ENCODE results near the gene IGFBP7. TPM values are rescaled to one million over a fixed set of nuclear protein-coding genes. Genes with fewer than 3 reads are reported as not detected.
"Not testable (repeated sequence)": the region's sequence is repeated elsewhere in the genome, so short reads cannot be mapped to it uniquely, and the experiment has no call there.

Gene IGFBP7
- total RNA-seq, 2 donors from 2014 or later: not detected

DNA sequence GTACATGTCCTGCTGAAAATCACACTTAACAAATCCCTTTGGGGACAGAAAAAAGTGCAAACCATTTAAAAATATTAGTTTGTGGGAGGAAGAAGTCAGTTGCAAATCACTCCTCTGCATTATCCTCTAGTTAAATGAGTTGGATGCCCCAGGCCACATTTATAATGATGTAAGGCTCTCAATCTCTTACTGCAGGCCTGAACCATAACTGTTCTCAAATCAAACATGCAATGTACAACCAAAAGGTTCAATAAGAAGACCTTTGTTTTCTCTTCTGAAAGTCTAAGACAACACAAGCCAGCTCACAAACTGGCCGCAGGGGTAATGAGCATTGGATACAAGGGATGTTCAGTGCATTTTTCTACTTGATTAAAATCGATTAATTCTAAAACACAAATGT lies 39.7 kb downstream of the IGFBP7 start:
- Mint-ChIP-seq H3K27ac (no peak overlapping the region), H3K9me3 (no peaks in the 10 kb centered on the region), H3K4me1 (ENCODE audit: low read depth) (no peaks in the 10 kb centered on the region), H3K4me3 (no peak overlapping the region), H3K36me3 (ENCODE audit: insufficient read depth in 2 of 2) (no peaks in the 10 kb centered on the region), H3K27me3 (ENCODE audit: low read depth) (peaks cover 7% of the 10 kb centered on the region)
- ATAC-seq (replicated peaks in 1 of 2): no peak
- no peak for DNase-seq

DNA sequence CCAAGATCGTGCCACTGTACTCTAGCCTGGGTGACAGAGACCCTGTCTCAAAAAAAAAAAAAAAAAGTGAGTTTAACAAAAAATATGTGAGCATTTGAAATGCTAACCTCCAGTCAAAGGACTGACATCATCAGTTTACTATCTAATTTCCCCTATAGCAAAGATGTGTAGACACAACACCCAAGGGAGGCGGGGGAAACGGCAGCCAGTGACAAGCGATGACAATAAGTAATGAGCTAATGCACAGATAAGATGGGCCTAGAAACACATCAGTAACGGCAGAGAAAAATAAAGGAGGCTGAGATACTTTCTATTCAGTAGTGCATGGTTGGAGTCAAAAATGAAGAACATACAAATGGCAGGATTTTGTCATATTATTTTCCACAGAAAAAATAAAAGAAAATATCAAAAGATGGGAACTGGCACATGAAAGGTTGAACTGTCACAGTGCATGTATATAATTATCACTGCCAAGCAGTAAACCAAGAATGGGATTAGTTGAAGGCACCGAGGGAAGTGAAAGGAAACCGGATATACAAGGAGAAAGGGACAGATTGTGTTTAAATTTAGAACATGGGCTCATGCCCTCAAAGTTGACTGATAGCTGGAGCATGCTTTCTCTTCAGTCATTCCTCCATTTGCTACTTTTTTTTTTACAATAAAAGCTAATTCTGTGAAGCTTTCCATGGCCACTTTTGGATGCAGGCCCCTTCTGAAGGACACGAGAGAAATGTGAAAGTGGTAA lies 41.8 kb downstream of the IGFBP7 start:
- no peaks in the 10 kb centered on the region for H3K9me3 Mint-ChIP-seq
- H3K36me3 Mint-ChIP-seq (ENCODE audit: insufficient read depth in 2 of 2): no peaks in the 10 kb centered on the region
- H3K4me1 Mint-ChIP-seq (ENCODE audit: low read depth): no peaks in the 10 kb centered on the region
- no peaks in the 10 kb centered on the region for H3K27me3 Mint-ChIP-seq (ENCODE audit: low read depth)
- no peak for ATAC-seq (replicated peaks in 1 of 2)
- H3K27ac Mint-ChIP-seq: no peak overlapping the region
- H3K4me3 Mint-ChIP-seq: no peak overlapping the region
- DNase-seq: no peak

DNA sequence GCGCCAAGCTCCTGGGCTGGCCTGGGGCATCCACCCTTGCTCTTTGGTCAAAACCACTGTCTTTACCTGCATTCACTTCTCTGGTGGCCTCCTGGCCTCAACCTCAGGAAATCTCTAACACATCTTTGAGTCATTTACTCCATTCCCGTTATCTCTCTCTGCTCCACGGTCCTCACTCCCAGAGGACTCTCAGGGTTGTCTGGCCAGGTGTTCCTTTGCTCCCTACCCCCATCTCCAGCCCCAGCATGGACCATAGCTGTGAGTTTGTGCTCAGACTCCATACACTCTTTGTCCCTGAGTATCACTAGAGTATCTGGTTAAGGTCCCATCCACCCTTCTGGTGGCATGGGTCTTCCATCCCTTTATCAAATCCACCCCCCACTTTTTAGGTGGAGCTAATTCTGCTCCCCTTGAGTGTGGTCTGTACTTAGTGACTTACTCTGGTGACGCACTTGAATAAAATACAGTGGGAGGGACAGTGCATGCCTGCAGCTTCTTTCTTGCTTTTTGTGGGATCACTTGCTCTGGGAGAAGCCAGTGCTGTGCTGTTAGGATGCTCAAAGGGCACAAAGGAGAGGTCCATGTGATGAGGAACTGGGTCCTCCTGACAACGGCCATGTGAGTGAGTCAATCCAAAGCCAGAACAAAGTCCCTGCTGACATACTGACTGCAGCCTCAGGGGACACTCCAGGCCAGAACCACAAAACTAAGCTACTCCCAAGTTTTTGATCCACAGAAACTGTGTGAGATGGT lies 44.3 kb downstream of the IGFBP7 start:
- no peaks in the 10 kb centered on the region for H3K9me3 Mint-ChIP-seq
- H3K4me1 Mint-ChIP-seq (ENCODE audit: low read depth): no peaks in the 10 kb centered on the region
- H3K27me3 Mint-ChIP-seq (ENCODE audit: low read depth): no peaks in the 10 kb centered on the region
- DNase-seq: no peak
- no peak overlapping the region for H3K4me3 Mint-ChIP-seq
- no peak overlapping the region for H3K27ac Mint-ChIP-seq
- no peak for ATAC-seq (replicated peaks in 1 of 2)
- H3K36me3 Mint-ChIP-seq (ENCODE audit: insufficient read depth in 2 of 2): no peaks in the 10 kb centered on the region

DNA sequence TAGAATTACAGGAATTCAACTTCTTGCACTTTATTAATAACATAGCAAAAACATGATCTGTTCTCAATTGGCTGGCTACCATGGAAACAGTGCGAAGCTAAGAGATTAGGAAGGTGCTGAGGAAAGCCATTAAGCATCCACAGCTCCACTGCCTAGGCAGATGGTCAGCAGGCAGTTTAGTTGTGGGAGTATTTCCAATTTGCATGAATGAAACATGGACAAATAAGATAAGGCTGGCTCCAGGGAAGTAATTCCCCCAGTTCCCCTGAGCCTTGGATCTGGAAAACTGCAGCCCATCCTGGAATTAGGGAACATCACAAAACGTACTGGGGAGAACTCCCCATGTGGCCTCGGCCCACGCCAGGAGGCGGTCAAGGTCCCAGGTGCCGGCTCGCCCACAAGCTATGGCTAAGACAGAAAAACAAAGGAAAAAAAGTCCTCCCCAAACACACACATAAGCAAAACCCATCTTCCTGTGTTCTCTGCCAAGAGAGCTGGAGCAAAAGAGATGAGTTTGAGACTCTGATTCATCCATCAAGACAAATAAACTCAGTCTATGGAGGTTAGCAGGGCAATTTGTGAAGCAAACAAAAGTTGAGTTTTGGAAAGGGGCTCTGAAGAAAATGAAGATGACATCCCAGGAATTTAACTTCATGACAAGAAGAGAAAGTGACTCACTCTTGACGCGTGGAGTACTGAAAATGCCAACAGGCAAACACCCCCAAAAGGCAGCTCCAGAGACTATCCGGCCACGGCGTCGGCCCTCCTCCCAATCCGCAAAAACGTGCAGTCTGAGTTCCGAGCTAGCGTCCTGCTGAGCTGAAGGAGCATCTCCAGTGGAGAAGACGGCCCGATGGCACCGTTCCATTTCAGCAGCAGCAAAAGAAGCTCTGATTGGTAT lies 45.1 kb downstream of the IGFBP7 start:
- Mint-ChIP-seq H3K27ac (no peak overlapping the region), H3K4me3 (no peak overlapping the region), H3K9me3 (no peaks in the 10 kb centered on the region), H3K27me3 (ENCODE audit: low read depth) (no peaks in the 10 kb centered on the region), H3K36me3 (ENCODE audit: insufficient read depth in 2 of 2) (no peaks in the 10 kb centered on the region), H3K4me1 (ENCODE audit: low read depth) (no peaks in the 10 kb centered on the region)
- no peak for DNase-seq
- ATAC-seq (replicated peaks in 1 of 2): no peak

DNA sequence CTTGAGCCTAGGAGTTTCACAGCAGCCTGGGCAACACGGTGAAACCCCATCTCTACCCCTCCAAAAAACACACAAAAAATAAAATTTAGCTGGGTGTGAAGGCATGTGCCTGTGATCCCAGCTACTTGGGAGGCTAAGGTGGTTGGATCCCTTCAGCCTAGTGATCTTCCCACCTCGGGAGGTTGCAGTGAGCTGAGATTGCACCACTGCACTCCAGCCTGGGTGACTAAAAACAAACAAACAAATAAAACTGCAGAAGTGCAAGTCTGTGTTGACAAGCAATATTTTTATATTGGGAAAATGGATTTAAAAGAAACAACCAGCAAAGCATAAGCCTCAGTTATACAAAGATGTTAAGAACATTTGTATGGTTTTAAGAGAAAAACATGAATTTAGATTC lies 46.1 kb downstream of the IGFBP7 start:
- DNase-seq (no peak), ATAC-seq (replicated peaks in 1 of 2) (no peak)
- Mint-ChIP-seq H3K36me3 (ENCODE audit: insufficient read depth in 2 of 2) (no peaks in the 10 kb centered on the region), H3K9me3 (peaks cover 0 to 2% of the 10 kb centered on the region in 2 donors), H3K4me1 (ENCODE audit: low read depth) (no peaks in the 10 kb centered on the region), H3K27me3 (ENCODE audit: low read depth) (no peaks in the 10 kb centered on the region), H3K4me3 (no peak overlapping the region), H3K27ac (no peak overlapping the region)

DNA sequence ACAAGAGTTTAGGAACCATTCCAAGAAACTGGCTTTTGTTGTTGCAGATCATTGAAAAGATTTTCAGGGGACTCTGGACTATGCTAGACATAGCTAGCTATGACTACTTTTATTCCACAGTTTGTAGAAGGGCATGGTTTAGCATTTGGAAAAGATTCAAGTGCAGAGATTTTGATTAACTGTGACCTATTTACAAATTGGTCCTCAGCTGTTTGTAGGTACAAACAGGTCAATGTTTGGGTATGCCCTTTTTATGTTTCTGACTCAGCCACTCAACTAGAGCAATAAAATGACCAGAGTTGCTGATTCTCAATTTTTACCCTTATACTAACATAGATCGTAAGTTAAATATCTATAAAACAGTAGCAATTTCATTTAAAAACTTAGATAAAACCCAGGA lies 46.7 kb downstream of the IGFBP7 start:
- ATAC-seq (replicated peaks in 1 of 2): no peak
- no peaks in the 10 kb centered on the region for H3K4me1 Mint-ChIP-seq (ENCODE audit: low read depth)
- H3K27me3 Mint-ChIP-seq (ENCODE audit: low read depth): no peaks in the 10 kb centered on the region
- H3K4me3 Mint-ChIP-seq: no peak overlapping the region
- peaks cover 0 to 3% of the 10 kb centered on the region in 2 donors for H3K9me3 Mint-ChIP-seq
- H3K27ac Mint-ChIP-seq: no peak overlapping the region
- DNase-seq: no peak
- H3K36me3 Mint-ChIP-seq (ENCODE audit: insufficient read depth in 2 of 2): no peaks in the 10 kb centered on the region

DNA sequence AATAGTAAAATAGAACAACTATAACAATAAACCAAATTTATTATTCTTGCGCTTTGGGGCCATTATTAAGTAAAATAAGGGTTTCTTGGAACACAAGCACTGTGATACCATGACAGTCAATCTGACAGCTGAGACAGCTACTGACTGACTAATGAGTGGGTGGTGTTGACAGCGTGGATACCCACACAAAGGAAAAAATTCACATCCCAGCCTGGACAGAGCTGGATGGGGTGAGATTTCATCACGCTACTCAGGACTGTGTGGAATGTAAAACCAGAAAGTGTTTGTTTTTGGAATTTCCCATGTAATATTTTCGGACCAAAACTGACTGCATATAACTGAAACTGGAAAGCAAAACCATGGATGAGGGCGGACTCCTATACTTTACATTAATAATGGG lies 48.8 kb downstream of the IGFBP7 start:
- peaks cover 4% of the 10 kb centered on the region for H3K27me3 Mint-ChIP-seq (ENCODE audit: low read depth)
- no peaks in the 10 kb centered on the region for H3K4me1 Mint-ChIP-seq (ENCODE audit: low read depth)
- H3K9me3 Mint-ChIP-seq: peaks cover 0 to 3% of the 10 kb centered on the region in 2 donors

DNA sequence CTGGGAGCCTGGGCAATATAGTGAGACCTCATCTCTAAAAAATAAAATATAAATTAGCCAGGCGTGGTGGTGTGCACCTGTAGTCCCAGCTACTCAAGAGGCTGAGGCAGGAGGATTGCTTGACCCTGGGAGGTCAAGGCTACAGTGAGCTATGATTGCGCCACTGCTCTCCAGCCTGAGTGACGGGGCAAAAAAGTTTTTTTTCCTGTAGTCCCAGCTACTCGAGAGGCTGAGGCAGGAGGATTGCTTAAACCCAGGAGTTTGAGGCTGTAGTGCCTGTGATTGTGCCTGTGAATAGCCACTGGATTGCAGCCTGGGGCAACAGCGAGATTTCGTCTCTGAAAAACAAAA lies 49.5 kb downstream of the IGFBP7 start:
- H3K4me3 Mint-ChIP-seq; H3K36me3 Mint-ChIP-seq (ENCODE audit: insufficient read depth in 2 of 2); H3K9me3 Mint-ChIP-seq; H3K4me1 Mint-ChIP-seq (ENCODE audit: low read depth); ATAC-seq (replicated peaks in 1 of 2); H3K27me3 Mint-ChIP-seq (ENCODE audit: low read depth); H3K27ac Mint-ChIP-seq; DNase-seq: not testable (repeated sequence)

More for the DNA sequence above, 48.8 kb downstream of the IGFBP7 start:
- no peak for DNase-seq
- Mint-ChIP-seq H3K36me3 (ENCODE audit: insufficient read depth in 2 of 2) (no peaks in the 10 kb centered on the region), H3K4me3 (no peak overlapping the region), H3K27ac (no peak overlapping the region)
- ATAC-seq (replicated peaks in 1 of 2): no peak

DNA sequence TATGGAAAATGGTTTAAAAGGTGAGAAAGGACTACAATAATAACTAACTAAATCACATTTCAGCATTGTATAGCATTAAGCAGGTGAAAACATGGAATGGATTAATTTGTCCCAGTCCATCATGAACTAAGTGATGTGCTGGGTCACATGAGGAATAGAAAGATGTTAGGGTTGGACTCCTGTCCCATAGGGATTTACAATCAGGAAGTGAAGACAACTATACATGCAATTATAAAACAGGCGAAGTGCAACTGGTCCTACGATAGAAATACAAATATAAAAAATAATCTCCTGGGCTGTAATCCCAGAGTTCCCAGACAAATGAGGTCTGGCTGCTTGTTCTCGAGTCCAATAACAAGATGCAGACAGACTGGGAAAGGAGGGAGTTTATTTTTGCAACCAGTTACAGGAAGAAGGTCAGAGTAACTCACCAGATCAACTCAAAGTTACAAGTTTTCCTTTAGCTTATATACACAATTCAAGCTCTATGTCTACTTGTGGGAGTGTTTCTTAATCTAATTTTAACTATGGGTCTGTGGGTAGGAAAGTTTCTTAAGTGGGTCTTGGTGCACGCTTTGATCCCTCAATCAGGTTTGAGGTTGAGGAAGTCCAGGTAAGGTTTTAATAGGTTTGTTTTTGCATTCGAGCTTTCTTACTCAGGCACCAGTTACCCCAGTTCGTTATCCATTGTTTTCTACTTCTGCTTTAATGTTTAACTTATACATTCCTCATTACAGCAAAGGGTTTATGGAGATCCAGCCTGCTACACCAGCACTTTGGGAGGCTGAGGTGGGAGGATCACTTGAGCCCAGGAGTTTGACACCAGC lies 50.1 kb downstream of the IGFBP7 start:
- Mint-ChIP-seq H3K4me3 (no peak overlapping the region), H3K36me3 (ENCODE audit: insufficient read depth in 2 of 2) (no peaks in the 10 kb centered on the region)
- no peak for ATAC-seq (replicated peaks in 1 of 2)

DNA sequence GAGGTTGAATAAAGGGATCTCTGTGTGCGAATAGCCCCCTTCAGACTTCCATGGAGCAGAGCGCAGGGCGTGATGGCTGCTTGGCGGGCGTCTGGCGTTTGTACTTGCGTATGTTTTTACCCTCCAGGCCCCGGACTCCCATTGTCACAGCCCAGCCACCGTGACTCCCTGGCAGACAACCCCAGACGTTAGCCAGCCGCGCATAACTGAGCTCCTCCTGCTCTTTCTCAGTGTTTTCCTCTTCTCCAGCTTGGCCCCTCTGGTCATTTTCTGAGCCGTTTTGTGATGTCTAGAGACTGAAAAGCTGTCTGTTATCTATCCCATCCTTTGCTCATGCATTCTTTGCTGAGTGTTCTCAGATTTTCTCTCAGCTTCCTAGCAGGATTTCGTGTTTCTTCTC lies 54.3 kb downstream of the IGFBP7 start:
- no peak for DNase-seq
- Mint-ChIP-seq H3K4me1 (ENCODE audit: low read depth) (no peaks in the 10 kb centered on the region), H3K36me3 (ENCODE audit: insufficient read depth in 2 of 2) (no peaks in the 10 kb centered on the region), H3K9me3 (peaks cover 0 to 3% of the 10 kb centered on the region in 2 donors), H3K4me3 (no peak overlapping the region), H3K27ac (no peak overlapping the region), H3K27me3 (ENCODE audit: low read depth) (peaks cover 20% of the 10 kb centered on the region)
- no peak for ATAC-seq (replicated peaks in 1 of 2)

More for the DNA sequence above, 50.1 kb downstream of the IGFBP7 start:
- no peak for DNase-seq
- no peaks in the 10 kb centered on the region for H3K4me1 Mint-ChIP-seq (ENCODE audit: low read depth)
- peaks cover 4% of the 10 kb centered on the region for H3K27me3 Mint-ChIP-seq (ENCODE audit: low read depth)
- H3K9me3 Mint-ChIP-seq: peaks cover 0 to 3% of the 10 kb centered on the region in 2 donors
- no peak overlapping the region for H3K27ac Mint-ChIP-seq

DNA sequence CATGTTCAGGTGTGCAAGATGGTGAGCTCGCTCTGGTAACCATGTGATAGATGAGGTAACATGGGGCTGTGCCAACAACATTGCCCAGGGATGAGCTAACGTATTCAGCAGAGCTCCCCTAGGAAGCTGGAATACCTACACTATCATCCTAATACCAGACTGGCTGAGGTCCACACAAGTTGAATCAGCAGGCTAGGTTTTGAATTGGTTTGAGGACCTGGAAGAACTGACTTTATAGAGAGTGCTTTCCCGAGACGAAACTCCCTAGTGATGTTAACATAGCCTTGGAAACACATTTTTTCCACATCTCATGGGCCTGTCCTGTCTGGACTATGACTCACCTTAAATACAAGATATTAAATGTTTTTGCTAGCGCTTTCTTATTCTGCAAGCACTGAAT lies 56.7 kb downstream of the IGFBP7 start:
- Mint-ChIP-seq H3K27me3 (ENCODE audit: low read depth) (peaks cover 29% of the 10 kb centered on the region), H3K4me1 (ENCODE audit: low read depth) (no peaks in the 10 kb centered on the region), H3K4me3 (no peak overlapping the region), H3K36me3 (ENCODE audit: insufficient read depth in 2 of 2) (no peaks in the 10 kb centered on the region), H3K27ac (no peak overlapping the region), H3K9me3 (no peaks in the 10 kb centered on the region)
- ATAC-seq (replicated peaks in 1 of 2): no peak
- no peak for DNase-seq

DNA sequence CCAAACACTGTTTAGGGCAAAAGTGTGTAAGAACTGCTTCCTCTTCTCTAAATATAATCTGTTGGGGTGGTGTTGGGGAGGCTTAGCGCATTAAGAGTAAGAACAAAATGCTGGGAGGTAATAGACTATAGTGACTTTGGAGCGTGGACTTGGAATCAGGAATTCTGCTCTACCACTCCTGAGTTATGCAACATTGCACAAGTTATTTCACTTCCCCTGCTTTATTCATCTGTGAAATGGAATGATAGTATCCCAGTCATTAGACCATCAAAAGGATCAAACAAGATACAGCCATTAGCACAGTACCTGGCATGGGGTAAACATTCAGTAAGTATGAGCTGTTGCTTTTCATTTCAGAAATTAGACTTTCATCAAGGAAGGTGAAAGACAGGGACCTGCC lies 58.7 kb downstream of the IGFBP7 start:
- H3K36me3 Mint-ChIP-seq (ENCODE audit: insufficient read depth in 2 of 2): peaks cover 0 to 2% of the 10 kb centered on the region in 2 donors
- ATAC-seq (replicated peaks in 1 of 2) (no peak), DNase-seq (no peak)
- peaks cover 33% of the 10 kb centered on the region for H3K27me3 Mint-ChIP-seq (ENCODE audit: low read depth)
- no peak overlapping the region for H3K27ac Mint-ChIP-seq
- no peaks in the 10 kb centered on the region for H3K9me3 Mint-ChIP-seq
- no peak overlapping the region for H3K4me3 Mint-ChIP-seq
- no peaks in the 10 kb centered on the region for H3K4me1 Mint-ChIP-seq (ENCODE audit: low read depth)

All from activated T-cell treated with anti-CD3 and anti-CD28 coated beads, Interleukin-2, amount 50 U/mL, for 72 hours (primary cell).